Dedifferentiated amniotic fluid mesenchymal stem cell (primary cell): ENCODE data around the gene RARG.
"Not testable (repeated sequence)": the region's sequence is repeated elsewhere in the genome, so short reads cannot be mapped to it uniquely, and the experiment has no call there.

Experiments
- DNase-seq: peaks from one replicate; pipeline ENCODE4 v3.0.0-alpha.2; 2016; ENCODE audit errors: extremely low spot score

RARG gene

GRCh38 chr12:53170876-53171724 lies 60.9 kb downstream of the RARG start:
- no peak for DNase-seq

GRCh38 chr12:53170215-53170614 lies 61.8 kb downstream of the RARG start:
- DNase-seq: no peak

GRCh38 chr12:53169644-53170043 lies 62.4 kb downstream of the RARG start:
- DNase-seq: no peak

- no peak for DNase-seq
These were observed 65.2 kb downstream of the RARG start for GRCh38 chr12:53166837-53167236.

- DNase-seq: not testable (repeated sequence)
These were observed 69.0 kb downstream of the RARG start for GRCh38 chr12:53163008-53163407.

- DNase-seq: no peak
These were observed 70.7 kb downstream of the RARG start for GRCh38 chr12:53161119-53161911.

GRCh38 chr12:53160673-53161072 lies 71.3 kb downstream of the RARG start:
- DNase-seq: no peak
